ENCODE data around the gene TUBA4A.
A peak's percentile ranks its signal among the peaks of the same experiment; 100 is the strongest.

- TF ChIP-seq, protein P1, sequence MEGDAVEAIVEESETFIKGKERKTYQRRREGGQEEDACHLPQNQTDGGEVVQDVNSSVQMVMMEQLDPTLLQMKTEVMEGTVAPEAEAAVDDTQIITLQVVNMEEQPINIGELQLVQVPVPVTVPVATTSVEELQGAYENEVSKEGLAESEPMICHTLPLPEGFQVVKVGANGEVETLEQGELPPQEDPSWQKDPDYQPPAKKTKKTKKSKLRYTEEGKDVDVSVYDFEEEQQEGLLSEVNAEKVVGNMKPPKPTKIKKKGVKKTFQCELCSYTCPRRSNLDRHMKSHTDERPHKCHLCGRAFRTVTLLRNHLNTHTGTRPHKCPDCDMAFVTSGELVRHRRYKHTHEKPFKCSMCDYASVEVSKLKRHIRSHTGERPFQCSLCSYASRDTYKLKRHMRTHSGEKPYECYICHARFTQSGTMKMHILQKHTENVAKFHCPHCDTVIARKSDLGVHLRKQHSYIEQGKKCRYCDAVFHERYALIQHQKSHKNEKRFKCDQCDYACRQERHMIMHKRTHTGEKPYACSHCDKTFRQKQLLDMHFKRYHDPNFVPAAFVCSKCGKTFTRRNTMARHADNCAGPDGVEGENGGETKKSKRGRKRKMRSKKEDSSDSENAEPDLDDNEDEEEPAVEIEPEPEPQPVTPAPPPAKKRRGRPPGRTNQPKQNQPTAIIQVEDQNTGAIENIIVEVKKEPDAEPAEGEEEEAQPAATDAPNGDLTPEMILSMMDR (IDR thresholded peaks at IDR 0.05) = peak in 1 of 3 donors; percentile 12
- no peak for TF ChIP-seq POLR2A (IDR thresholded peaks at IDR 0.05)
These were observed 35.4 kb downstream of the TUBA4A start for GRCh38 chr2:219218217-219218731.
